Stomach (tissue), 9 donors: Measurements from ENCODE around the gene BABAM1. TPM values are rescaled to one million over a fixed set of nuclear protein-coding genes. Genes with fewer than 3 reads are reported as not detected.

ENCODE experiments used
- DNase-seq, 2 donors: peaks; one replicate each; pipeline versions ENCODE4 v3.0.0 to v3.0.0-alpha.2; 2013 to 2019
- H3K27ac ChIP-seq, 5 donors: fragments of 200-600 bp in 4 of 5; sonication (generic) in 4 of 5; one replicate each; pipeline ENCODE4 v1.5.1; 2013 to 2019; ENCODE audit warnings: mild to moderate bottlenecking in 1 of 5, moderate library complexity in 1 of 5
- H3K27me3 ChIP-seq, 3 donors: fragments of 200-600 bp; sonication (generic); one replicate each; pipeline ENCODE4 v1.5.1; 2017 to 2019; ENCODE audit warnings: mixed run types in 1 of 3
- H3K36me3 ChIP-seq, 4 donors: fragments of 200-600 bp; sonication (generic); 1 replicate in 3 of 4; 2 replicates in 1 of 4; pipeline ENCODE4 v1.5.1; 2016 to 2019
- H3K4me1 ChIP-seq, 4 donors: fragments of 200-600 bp; sonication (generic); one replicate each; pipeline ENCODE4 v1.5.1; 2016 to 2019
- H3K4me3 ChIP-seq, 4 donors: fragments of 200-600 bp; sonication (generic) in 3 of 4; one replicate each; pipeline ENCODE4 v1.5.1; 2016 to 2019; ENCODE audit warnings: mild to moderate bottlenecking in 1 of 4
- H3K9me3 ChIP-seq, 4 donors: fragments of 200-600 bp; sonication (generic); one replicate each; pipeline ENCODE4 v1.5.1; 2016 to 2019
- EP300 ChIP-seq: sonication (generic); formaldehyde crosslinking; IDR thresholded peaks from one replicate; pipeline ENCODE4 v1.6.1; 2017; ENCODE audit warnings: antibody characterized with exemption
- POLR2A ChIP-seq, 4 donors: fragments of 450-650 bp; IDR thresholded peaks; one replicate each; pipeline ENCODE4 v1.6.1; 2016; ENCODE audit warnings: antibody characterized with exemption in 4 of 4, control low read depth in 2 of 4, mild to moderate bottlenecking in 1 of 4, moderate library complexity in 1 of 4
- POLR2AphosphoS5 ChIP-seq, 3 donors: sonication (generic); formaldehyde crosslinking; IDR thresholded peaks; one replicate each; pipeline ENCODE4 v1.6.1; 2016; ENCODE audit warnings: antibody characterized with exemption in 3 of 3
- whole genome bisulfite sequencing, 5 donors: extraction: QIAGEN DNeasy Blood & Tissue Kit in 3 of 5; methylation state at CpG; one replicate each; pipeline versions ENCODE4 v1.1.5 to v1.1.7; 2013 to 2018; 5-methylcytosine and 5-hydroxymethylcytosine counted together
- intact Hi-C: fragments of 100-400 bp; cut with DNase I; formaldehyde crosslinking; loops from one replicate; pipeline ENCODE4 v1.15.1; 2023; ENCODE audit warnings: low total_unique reads
- polyA plus RNA-seq, 3 donors: library from polyadenylated mRNA; stranded (reverse); fragments of 200-250 nt; gene quantifications; one replicate each; pipeline ENCODE4 v1.2.3, GENCODE V29; 2013
- total RNA-seq, 5 donors: library from RNA; depleted of rRNA; stranded (reverse); fragments of >200 nt; gene quantifications; one replicate each; pipeline versions ENCODE4 v1.1.0 to v1.2.3, GENCODE V29; 2014 to 2016
- TF ChIP-seq, protein P1 (sequence below), 7 experiments: fragments of 450-650 bp in 4 of 7; fragments of 200-600 bp in 3 of 7; sonication (generic) in 3 of 7; IDR thresholded peaks; one replicate each; pipeline ENCODE4 v1.5.1; 2016 to 2019; ENCODE audit warnings: antibody characterized with exemption in 7 of 7, control low read depth in 2 of 7, mild to moderate bottlenecking in 1 of 7
- donor health status: healthy with polysubstance abuse.
- donor health status: Bipolar disorder and iron deficiency.
- donor health status: healthy.

The BABAM1 gene
- total and polyA plus RNA-seq, 8 donors, result 26.2 to 146 (median 73.1) TPM

DNA sequence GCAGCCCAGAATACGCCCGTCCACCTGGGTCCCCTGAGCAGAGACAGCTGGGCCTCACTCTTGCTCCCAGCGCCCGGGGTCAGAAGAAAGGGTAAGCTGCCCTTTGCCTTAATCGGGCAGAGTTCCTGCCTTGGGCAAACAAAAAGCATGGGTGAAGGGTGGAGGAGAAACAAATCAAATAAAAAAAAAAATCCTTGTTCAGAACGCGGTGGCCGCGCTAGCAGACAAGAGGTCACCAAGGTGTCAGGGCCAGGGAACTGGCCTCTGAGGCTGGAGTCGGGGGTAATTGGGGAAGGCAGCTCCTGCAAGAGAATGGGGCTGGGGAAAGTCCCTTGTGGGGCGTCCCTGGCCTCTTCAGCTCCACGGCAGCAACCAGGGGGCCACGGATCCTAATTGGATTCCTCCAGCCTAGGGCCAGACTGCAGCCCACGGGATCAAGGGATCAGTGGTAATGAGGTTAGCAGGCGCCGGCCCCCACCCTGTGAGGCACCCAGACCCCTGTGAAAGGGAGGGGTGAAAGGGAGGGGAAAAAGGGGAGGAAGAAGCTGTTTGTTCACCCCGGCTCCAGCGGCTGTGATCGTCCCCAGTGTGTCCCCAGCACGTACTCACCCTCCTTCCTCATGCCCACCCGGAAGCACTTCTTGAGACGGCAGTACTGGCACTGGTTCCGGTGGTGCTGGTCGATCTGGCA is 27.0 kb upstream of the BABAM1 start:
- peaks cover 59 to 89% (median 83%) of the 10 kb centered on the region in 4 donors for H3K4me1 ChIP-seq
- H3K27me3 ChIP-seq, result no peaks in the 10 kb centered on the region
- peak in 1 of 3 donors; percentile 48 for TF ChIP-seq POLR2AphosphoS5 (IDR thresholded peaks at IDR 0.05)
- no peak for TF ChIP-seq POLR2A (IDR thresholded peaks at IDR 0.05)
- TF ChIP-seq, protein P1, sequence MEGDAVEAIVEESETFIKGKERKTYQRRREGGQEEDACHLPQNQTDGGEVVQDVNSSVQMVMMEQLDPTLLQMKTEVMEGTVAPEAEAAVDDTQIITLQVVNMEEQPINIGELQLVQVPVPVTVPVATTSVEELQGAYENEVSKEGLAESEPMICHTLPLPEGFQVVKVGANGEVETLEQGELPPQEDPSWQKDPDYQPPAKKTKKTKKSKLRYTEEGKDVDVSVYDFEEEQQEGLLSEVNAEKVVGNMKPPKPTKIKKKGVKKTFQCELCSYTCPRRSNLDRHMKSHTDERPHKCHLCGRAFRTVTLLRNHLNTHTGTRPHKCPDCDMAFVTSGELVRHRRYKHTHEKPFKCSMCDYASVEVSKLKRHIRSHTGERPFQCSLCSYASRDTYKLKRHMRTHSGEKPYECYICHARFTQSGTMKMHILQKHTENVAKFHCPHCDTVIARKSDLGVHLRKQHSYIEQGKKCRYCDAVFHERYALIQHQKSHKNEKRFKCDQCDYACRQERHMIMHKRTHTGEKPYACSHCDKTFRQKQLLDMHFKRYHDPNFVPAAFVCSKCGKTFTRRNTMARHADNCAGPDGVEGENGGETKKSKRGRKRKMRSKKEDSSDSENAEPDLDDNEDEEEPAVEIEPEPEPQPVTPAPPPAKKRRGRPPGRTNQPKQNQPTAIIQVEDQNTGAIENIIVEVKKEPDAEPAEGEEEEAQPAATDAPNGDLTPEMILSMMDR (IDR thresholded peaks at IDR 0.05), result no peak
- intact Hi-C loops, result no loop called here
- H3K9me3 ChIP-seq, result no peaks in the 10 kb centered on the region
- 22 to 58% (median 41%) methylated on average over 24 of the region's 24 CpGs for WGBS, 5 donors
- H3K36me3 ChIP-seq, result peaks cover 0 to 26% (median 21%) of the 10 kb centered on the region in 4 donors
- peak; percentile 70 to 76 for DNase-seq
- H3K27ac ChIP-seq, result peak overlapping the region; percentile 83 to 95 (median 87)
- peak overlapping the region in 1 of 4 donors; percentile 30 for H3K4me3 ChIP-seq

DNA sequence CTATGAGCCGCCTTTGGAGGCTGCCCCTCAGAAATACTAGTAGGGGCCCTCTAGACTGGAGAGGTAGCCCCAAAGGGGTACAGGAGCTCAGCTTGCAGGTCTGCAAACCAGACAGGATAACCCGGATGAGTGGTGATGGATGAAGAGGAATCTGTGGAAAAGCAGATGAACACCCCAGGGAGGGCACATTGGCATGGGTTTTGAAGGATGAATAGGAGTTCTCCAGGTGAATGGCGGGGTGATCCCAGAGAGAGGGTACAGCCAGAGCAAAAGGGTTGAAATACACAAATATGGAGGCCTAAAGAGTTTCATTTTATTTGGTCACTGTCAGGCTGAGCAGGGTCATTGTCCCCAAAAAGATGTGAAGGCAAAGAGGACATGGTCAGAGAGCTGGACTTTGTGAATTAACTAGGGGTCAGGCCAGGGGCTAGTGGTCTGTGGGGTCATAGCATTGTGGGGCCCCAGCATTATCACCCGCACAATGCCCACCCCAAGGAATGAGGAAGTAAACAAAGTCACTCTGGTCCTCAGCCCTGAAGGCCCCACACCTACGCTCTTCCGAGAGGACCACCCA is 26.3 kb upstream of the BABAM1 start:
- 92 to 97% (median 92%) methylated on average over 6 of the region's 6 CpGs for WGBS, 5 donors
- Histone ChIP-seq H3K27ac (peak overlapping the region; percentile 83 to 95 (median 87)), H3K4me1 (peaks cover 52 to 82% (median 76%) of the 10 kb centered on the region in 4 donors), H3K36me3 (peaks cover 0 to 26% (median 21%) of the 10 kb centered on the region in 4 donors), H3K9me3 (no peaks in the 10 kb centered on the region), H3K4me3 (peak overlapping the region in 1 of 4 donors; percentile 30), H3K27me3 (no peaks in the 10 kb centered on the region)
- intact Hi-C loops, result no loop called here
- TF ChIP-seq POLR2AphosphoS5 (IDR thresholded peaks at IDR 0.05) (no peak), EP300 (no peak), POLR2A (IDR thresholded peaks at IDR 0.05) (no peak)
- TF ChIP-seq, protein P1 (IDR thresholded peaks at IDR 0.05), result no peak
- no peak for DNase-seq

- TF ChIP-seq, protein P1 (IDR thresholded peaks at IDR 0.05), result no peak
- TF ChIP-seq POLR2AphosphoS5 (IDR thresholded peaks at IDR 0.05), result no peak
- TF ChIP-seq POLR2A (IDR thresholded peaks at IDR 0.05), result no peak
- TF ChIP-seq EP300, result no peak
- peak overlapping the region in 3 of 4 donors; percentile 86 to 97 (median 95) for H3K4me3 ChIP-seq
- H3K4me1 ChIP-seq, result peaks cover 53 to 81% (median 76%) of the 10 kb centered on the region in 4 donors
- peak in 1 of 2 donors; percentile 30 for DNase-seq
- no peaks in the 10 kb centered on the region for H3K9me3 ChIP-seq
- H3K27ac ChIP-seq, result peak overlapping the region; percentile 83 to 95 (median 87)
- H3K27me3 ChIP-seq, result no peaks in the 10 kb centered on the region
- peaks cover 0 to 20% (median 20%) of the 10 kb centered on the region in 4 donors for H3K36me3 ChIP-seq
- WGBS, 5 donors, result 35 to 61% (median 41%) methylated on average over 4 to 8 of the region's 8 CpGs
- intact Hi-C loops, result no loop called here
Observed at GRCh38 chr19:17242431-17243208, 24.6 kb upstream of the BABAM1 start.

GRCh38 chr19:17243211-17243829 is 23.9 kb upstream of the BABAM1 start:
- 17 to 37% (median 27%) methylated on average over 6 to 8 of the region's 8 CpGs for WGBS, 5 donors
- peaks cover 60 to 85% (median 83%) of the 10 kb centered on the region in 4 donors for H3K4me1 ChIP-seq
- peaks cover 0 to 13% (median 13%) of the 10 kb centered on the region in 4 donors for H3K36me3 ChIP-seq
- peak overlapping the region; percentile 83 to 95 (median 87) for H3K27ac ChIP-seq
- peak overlapping the region; percentile 85 to 97 (median 90) for H3K4me3 ChIP-seq
- peak in 1 of 2 donors; percentile 41 for DNase-seq
- H3K9me3 ChIP-seq, result no peaks in the 10 kb centered on the region
- TF ChIP-seq POLR2AphosphoS5 (IDR thresholded peaks at IDR 0.05) (no peak), EP300 (no peak), POLR2A (IDR thresholded peaks at IDR 0.05) (no peak)
- TF ChIP-seq, protein P1 (IDR thresholded peaks at IDR 0.05), result no peak
- H3K27me3 ChIP-seq, result no peaks in the 10 kb centered on the region
- intact Hi-C loops, result no loop called here
